ENCODE data around the gene TMEM176A.

TMEM176A gene

DNA sequence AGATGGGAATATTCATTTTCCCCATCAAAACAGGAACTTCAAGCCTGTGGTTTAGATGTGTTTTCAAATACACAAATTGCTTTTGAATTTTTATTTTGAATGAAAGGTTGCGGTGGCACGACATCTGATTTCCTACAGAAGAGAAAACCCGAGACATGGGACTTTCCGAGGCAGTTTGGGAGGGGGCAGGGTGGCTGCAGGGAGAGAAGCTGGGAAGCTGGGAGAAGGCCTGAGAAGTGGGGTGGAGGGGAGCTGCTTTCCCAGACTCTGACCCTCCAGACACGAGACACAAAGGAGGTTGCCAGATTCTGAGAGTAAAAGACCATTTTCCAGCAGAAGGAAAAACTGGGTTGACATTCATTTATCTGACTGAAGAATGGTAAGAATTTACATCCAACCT, 19.6 kb downstream of the TMEM176A start:
- no peak for DNase-seq

DNA sequence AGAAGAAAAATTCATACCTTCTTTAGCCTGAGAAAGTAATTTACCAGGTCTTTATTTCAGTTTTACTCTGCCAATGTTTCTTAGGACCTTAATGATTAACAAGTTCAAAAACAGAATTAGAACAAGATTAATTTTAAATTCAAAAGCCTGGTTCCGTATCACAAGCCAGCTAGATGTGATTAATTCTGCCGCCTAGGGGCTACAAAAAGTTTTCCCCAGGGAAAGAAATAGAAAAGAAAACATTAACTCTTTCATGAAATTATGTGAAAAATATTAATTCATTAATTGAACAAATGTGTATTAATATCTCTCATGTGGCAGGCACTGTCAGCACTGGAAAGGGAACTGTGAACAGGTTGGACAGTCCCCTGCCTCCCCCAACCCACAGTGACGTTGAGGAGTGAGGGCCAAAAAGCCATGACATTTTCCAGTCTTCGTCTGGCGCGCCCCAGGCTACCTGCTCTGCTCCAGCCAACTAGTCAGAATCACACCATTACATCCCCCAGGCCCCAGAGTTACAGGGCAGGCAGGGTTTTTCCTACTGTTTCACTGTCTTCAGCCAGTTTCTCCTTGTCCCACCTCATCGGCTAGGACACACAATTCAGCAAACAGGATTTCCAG, 20.1 kb downstream of the TMEM176A start:
- DNase-seq, result no peak

DNA sequence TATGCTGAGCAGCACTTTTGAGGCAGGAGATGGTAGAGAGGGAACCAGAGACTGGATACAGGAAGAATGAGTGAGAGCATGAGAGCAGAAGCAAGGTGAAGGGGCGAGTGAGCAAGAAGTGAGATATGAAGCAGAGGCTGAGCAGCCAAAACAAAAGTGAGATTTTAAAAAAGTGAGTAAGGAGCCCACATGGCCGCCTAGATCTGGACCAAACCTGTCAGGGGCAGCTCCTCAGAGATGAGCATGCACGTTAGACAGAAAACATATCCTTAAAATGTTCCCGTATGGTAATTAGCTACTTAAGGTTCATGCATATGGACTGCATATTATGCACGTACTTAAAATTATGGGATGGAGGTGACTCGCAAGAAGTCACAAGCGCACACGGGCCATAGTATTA, 22.5 kb downstream of the TMEM176A start:
- no peak for DNase-seq

DNA sequence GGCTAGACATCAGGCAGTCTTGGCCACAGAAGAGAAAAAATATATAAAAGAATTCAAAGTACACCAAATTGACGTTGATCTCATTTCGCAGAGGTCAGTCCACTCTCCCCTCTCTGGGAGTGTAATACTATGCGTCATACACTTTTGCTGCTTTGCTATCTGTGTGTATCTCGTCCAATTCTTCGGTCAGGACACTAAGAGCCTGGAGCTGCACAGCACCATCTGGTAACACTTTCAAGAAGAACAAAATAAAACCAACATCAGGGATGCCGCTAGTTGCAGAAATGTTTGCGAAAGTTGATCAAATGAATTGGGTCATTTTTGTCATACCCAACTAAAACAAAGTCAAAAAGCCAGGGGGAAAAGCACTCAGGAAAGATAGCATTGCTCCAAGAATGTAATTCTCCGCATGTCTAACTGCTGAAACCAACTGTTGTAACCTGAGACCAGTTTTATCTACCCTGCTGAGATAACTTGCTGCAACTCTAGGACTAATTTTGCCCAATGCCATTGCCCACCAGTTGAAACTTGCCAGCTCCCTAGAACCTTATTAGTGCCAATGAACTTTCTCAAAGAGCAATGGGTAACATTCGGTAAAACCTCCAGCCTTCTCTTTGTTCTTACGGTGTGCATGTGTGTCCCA, 23.0 kb downstream of the TMEM176A start:
- DNase-seq, result no peak

DNA sequence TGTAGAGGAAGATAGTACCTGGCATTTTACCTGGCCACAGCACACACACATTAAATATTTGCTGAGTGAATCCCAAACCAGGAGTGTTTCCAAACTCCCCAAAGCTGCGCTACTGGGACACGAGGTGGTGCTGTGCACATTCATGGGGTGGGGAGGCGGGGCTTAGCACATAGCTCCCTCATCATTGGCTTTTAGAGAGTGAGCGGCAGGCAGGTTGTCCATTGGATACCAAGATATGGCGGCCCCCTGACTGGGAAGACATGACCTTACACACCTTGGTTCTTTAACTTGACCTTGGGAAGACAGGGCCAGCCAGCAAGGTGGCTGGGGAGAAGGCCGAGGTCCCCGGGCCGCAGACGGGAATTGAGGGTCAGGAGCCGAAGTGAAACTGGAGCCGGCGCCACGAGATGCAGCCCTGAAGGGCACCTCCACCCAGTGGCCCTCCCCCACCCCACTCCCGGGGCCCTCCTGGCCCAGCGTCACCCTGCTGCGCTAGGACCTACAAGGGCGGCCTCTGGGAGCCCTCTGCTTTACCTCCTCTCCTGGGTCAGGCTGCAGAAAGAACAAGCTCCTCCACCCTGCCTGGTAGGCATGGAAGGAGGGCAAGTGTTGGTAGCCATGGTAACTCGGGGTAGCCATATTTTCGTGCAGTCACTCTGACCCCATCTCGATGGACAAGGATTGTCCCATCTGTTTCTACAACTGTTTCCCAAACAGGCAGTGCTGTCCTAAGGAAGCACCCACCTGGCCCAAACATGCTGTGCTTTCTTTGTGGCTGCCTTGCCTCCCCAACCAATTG, 24.0 kb downstream of the TMEM176A start:
- DNase-seq, result no peak

DNA sequence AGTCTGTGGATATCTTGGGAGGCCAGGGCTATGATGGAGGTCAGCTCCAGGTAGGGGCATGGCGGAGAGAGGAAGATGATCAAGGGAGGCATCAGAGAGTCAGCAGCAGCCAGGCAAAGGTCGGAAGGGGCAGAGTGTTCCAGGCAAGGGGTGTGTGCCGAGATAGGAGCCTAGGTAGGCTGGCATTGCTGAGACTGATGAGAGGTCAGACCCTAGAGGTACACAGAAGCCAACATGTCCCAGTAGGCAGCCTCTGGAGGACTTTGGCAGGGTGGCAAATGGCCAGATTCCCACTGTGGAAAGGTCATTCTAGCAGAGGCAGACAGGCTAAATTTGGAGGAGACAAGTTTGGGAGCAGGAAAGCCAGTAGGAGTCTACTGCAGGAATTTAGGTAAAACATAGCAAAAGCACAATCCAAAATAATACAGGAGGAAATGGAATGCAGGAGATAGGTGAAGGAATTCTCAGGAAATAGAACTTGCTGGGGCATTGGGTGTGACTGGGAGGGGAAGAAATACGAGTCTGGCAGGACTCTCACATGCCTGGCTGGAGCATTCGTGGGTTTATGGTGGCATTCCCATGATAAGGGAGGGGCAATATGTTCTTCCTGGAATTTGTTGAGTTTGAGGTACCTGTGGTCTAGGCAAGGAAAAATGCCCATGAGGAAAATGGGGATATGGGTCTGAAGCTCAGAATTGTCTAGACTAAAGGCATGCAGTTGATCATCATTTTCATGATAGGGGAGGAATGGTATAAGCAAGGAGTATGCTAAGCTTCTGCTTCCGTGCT, 25.7 kb downstream of the TMEM176A start:
- DNase-seq, result no peak

DNA sequence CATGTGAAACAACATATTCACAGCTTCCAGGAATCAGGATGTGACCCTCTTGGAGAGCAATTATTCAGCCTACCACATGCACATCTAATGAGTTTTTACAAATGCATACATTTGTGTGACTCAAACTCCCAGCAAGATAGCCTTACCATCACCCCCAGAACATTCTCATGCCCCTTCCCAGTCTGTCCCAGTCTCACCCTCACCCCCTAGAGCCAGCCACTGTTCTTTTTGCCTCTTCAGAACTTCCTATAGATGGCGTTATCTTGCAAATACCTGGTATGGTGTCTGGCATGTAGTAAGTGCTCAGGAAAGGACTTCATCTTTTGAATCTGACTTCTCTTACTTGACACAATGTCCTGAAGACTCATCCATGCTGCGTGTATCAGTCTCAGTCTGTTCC, 27.8 kb downstream of the TMEM176A start:
- DNase-seq, result no peak

DNA sequence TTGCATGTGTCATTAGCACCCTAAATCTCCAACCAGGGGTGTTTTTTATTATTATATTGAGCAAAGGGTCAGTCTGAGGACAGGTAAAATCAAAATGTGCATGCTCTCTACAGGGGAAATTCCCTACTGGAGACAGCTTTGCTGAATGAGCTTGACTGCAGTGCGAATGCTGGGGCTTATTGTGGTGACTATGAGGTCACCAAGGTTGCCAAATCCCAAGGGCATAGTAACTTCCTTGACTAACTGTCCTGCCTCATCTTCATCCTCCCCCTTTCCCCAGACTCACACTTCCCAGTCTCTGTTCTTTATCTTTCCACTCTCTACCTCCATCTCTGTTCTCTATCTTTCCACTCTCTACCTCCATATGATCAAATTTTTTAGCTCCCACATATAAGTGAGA, 28.9 kb downstream of the TMEM176A start:
- no peak for DNase-seq

DNA sequence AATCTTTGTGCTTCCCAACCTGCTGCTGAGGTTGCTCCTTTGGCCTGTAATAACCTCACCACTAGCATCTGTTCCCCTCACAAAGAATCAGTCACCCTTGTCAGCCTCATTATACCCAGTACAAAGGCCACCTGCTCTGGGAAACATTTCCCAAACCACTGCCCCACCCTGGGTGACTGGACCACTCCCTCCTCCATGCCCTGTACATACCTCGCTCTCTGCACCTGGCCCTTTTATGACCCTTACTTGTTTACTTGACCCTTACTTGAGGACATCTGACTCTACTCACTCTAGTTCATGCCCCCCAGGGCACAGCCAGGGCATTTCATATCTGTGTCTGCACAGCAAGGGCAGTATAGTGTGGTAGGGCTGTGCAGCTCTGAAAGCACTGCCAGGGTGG, 30.4 kb downstream of the TMEM176A start:
- DNase-seq, result peak in 1 of 2 experiments; percentile 44

DNA sequence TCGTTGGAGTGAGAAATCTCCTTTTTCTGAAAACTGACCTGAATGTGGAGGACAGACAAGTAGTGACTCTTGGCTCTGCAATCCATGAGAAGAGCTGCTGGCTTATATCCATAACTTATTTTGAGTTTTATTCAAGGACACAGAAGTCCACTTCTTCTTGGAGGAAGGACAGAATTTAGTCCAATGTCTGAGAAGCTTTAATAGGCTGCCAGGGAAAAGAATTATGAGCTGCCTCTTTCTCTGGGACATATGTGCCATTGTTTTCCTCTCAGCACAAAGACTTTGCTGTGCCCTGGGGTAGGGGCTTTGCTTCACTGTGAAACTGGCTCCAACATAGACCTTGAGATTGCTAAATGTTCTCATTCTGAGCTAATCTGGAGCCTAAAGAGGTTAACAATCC, 31.3 kb downstream of the TMEM176A start:
- no peak for DNase-seq

DNA sequence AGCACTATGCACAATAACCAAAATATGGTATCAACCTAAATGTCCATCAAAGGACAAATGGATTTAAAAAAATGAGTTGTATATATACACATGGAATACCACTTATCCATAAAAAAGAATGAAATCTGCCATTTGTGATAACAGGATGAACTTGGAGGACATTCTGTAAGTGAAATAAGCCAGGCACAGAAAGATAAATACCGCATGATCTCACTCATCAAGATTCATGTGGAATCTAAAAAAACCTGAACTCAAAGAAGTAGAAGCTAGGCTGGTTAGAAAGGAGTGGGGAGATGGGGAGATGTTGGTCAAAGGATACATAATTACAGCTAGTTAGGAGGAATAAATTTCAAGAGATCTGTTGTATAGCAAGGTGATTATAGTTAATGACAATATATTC, 34.5 kb downstream of the TMEM176A start:
- DNase-seq, result no peak

DNA sequence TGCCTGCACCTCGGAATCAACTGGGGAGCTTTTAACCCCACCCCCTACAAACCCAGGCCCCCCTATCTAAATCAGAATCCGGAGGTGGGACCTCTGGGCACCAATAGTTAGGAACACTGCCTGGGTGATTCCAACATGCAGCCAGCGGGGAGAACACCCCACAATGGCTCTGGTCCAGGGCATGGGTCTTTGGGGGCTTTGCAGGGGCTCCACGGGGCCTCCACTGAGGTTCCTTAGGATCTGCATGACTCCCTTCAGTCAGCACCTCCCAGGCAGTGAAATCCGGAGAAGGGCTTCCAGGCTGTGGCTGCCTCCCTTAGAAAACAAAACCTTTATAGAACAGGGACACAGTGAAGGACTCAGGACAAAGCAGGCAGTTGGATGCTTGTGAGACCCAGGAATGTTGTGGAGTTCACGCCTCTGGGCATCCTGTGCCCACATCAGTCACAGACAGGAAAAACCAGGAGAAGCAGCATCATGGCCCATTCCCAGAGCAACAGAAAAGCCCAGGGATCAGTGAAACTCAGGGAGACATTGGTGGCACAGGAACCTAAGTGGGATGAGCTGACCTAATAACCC, 35.2 kb downstream of the TMEM176A start:
- DNase-seq, result no peak

DNA sequence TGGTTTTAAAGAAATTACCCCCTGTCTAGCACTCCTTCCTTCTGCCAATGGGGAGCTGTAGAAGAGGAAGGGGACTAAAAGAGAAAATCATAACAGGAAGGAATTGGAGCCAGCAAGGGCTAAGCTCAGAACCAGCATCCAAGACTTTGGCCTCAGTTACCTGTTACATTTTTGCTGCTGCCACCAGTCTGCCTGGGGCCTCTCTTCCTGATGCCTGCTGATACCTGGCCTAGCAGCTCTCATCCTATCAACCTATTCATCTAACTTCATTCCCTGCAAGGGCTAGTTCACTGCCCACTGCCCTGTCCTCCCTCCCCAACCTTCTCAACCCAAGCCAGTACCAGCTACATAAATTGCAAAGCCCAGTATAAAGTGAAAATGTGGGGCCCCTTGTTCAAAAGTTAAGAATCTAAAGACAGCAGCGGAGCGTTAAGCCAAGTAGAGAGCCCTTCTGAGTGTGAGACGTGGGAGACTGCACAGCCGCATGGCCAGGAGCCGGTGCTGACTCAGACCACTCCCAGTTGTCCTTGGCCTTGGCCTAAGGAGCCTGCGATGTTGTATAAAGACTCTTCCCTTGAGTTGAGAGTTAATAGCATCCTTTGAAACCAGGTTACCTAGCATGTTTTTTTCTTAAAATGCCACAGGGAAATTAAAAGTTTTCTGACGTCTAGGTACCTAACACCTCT, 38.5 kb downstream of the TMEM176A start:
- DNase-seq, result no peak

DNA sequence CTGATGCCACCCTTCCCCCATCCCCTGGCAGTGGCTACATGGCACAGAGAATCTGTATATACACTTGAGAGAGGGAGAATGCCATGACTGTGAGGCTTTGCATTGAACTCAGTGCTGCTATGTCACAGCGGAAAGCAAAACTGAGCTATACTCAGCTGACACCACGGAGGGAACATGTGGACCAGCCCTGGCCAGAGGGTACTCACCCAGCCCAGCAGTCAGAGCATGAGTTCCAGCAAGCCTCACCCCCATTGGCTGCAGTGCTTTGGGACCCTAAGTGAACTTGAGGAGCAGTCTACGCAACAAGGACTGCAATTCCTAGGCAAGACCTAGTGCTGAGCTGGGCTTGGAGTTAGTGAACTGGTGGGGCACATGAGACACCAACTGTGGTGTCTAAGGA, 41.4 kb downstream of the TMEM176A start:
- DNase-seq, result no peak

DNA sequence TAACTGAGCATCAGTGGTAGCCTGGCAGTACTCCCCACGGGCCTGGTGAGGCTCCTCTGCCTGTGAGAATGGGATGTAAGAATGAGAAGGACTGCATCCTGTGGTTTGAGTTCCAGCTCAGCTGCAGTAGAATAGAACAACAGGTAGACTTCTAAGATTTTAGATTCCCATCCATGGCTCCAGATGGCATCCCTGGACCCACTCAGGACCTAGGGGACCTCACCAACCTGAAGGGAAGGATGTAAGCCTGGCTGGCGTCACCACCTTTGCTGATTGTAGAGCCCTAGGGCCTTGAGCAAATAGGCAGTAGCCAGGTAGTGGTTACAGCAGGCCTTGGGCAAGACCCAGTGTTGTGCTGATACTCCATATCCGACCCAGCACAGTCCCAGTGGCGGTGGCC, 42.1 kb downstream of the TMEM176A start:
- no peak for DNase-seq

DNA sequence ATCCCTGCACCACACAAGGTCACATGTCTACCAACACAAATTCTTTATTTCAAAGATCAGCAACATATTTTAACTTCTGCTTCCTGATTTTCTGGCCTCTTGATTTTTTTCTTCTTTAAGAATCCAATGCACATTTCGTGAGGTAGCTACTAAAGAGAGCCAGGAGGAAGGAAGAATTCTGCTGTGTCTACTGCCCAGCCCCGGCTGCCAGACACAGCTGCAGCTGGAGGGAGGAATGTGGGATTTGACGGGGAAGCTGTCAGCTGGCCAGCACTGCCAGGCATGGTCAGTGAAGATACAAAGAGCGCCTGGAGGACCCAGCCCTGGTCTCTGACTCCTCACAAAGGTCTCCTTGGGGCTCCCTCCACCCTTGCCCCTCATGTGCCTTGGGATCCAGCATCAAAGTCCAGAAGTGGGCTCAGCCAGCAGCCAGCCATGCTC, 44.9 kb downstream of the TMEM176A start:
- DNase-seq, result no peak

DNA sequence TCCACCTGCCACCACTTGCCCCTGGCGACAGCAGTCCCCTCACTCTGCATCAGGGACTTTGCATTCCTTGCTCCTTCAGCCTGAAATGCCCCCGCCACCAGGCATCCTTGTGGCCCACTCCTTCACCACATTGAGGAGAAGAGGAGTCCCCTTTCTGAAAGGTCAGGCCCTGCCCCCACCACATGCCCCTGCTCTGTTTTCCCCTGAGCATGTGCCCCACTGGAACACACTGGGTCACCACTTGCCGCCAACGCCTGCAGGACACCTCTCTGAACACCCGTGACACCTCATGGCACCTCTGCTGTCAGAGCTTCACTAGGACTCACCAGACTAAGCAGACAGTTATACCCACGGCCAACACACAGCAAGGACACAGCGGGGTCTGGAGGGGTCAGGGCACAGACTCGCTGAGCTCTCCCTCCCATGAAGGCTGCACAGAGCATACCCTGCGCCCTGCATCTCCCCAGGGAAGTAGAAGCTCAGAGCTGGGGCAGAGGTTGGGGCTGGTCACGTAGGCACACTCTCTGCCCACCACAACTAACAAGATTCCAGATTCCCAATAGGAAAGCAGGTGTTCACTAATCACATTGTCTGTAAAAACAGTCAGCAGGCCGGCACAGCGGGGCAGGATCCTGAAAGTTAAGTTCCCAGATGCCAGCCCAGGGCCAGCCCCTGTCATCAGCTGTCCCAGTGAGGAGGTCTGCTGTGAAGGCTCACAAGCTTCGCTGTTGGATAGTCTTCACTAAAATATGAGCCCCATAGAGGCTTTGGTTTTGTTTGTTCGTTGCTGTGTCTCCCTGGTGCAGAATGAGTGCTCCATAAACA, 45.9 kb downstream of the TMEM176A start:
- no peak for DNase-seq

DNA sequence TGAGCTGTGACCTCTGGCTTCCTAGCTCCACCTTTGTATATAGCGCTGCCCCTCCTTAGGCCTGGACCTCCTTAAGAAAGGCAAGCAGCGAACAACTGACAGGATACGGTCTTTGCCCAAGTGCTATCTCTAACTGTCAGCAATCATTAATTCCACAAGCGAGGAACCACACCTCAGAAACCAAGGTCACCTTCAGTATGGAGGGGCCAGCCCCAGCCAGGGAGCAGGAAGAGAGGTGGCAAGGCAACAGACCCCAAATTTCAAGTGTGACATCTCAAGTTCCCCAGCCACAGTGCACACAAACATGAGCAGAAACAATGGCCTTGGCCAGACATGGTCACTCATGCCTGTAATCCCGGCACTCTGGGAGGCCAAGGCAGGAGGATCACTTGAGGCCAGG, 47.0 kb downstream of the TMEM176A start:
- DNase-seq, result no peak

DNA sequence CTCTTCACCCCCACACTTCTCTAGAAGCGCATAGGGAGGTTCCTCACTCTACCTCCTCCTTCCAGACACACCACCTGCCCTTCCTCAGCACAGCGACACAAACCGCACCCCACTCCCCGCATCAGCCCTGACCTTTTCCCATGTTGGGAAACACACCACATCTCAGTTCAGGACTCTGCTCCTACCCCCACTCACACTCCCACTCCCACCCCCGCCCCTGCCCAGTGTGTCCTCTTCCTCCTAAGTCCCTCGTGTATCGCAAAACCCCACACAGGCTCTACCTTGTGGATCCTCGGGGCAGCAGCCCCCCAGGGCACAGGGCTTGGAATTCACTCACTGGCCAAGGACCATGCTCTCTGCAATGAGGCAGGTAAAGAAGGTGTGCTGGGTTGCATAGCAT, 47.5 kb downstream of the TMEM176A start:
- no peak for DNase-seq

DNA sequence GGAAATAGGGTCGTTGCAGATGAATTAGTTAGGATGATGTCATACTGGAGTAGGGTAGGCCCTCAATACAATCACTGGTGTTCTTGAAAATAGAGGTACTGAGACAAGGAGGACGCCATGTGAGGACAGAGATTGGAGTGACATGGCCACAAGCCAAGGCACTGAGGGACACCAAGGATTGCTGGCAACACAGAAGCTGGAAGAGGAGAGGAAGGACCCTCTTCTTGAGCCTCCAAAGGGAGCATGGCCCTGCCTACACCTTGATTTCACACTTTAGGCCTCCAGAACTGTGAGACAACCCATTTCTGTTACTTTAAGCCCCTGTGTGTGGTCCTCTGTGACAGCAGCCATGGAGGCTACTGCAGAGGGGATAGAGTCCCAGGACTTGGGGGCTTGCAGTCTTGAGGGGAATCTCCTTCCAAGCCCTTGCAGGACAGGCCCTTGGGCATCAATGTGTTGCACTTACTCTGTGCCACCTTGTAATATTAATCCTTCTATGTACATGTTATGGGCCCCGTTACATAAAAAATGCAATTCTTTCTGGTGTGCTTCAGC, 48.1 kb downstream of the TMEM176A start:
- DNase-seq, result no peak

DNA sequence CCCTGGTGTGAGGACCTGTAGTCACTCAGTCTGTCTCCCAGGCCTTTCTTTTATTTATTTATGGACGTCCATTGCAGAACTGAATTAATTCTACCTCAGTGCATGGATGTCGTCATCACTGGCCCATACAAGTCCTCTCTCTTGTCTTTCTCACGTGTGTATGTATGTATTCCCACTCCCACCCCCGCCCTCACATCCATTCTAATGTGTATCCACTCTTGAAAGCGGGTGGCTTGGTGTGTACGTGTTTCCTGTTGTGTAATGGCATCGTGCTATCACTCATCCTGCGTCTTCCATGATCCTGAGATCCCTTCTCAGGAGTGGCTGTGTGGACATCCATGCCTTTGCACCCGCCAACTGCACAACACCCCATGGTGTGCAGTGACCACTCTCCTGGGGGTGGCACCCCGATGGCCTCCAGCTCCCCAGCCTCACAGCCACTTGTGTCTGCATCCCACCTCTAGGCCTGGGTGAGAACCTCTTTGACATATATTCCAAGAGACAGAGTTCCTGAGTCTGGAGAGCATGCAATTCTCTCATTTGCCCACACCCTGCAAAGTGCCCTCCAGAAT, 48.7 kb downstream of the TMEM176A start:
- DNase-seq, result no peak
